ENCODE measurements around the gene NELFCD.
"Not testable (repeated sequence)": the region's sequence is repeated elsewhere in the genome, so short reads cannot be mapped to it uniquely, and the experiment has no call there.

The NELFCD gene

GRCh38 chr20:59033093-59033492, 52.0 kb downstream of the NELFCD start:
- Histone ChIP-seq H3K4me3 (ENCODE audit: insufficient read depth, low read depth, low read length) (no peak overlapping the region), H3K27me3 (ENCODE audit: control insufficient read depth, insufficient read depth, low read length, poor library complexity, severe bottlenecking) (no peaks in the 10 kb centered on the region), H3K4me1 (ENCODE audit: control insufficient read depth, insufficient read depth, low read length) (peaks cover 7% of the 10 kb centered on the region), H3K9me3 (ENCODE audit: control insufficient read depth, low read length) (no peaks in the 10 kb centered on the region), H3K36me3 (ENCODE audit: control insufficient read depth, insufficient read depth, low read length) (peaks cover 37% of the 10 kb centered on the region), H3K27ac (ENCODE audit: insufficient read depth, low read depth, low read length, poor library complexity, severe bottlenecking) (no peak overlapping the region)
- no CpG with 5 or more reads among the region's 1 CpG for WGBS, 2 experiments

DNA sequence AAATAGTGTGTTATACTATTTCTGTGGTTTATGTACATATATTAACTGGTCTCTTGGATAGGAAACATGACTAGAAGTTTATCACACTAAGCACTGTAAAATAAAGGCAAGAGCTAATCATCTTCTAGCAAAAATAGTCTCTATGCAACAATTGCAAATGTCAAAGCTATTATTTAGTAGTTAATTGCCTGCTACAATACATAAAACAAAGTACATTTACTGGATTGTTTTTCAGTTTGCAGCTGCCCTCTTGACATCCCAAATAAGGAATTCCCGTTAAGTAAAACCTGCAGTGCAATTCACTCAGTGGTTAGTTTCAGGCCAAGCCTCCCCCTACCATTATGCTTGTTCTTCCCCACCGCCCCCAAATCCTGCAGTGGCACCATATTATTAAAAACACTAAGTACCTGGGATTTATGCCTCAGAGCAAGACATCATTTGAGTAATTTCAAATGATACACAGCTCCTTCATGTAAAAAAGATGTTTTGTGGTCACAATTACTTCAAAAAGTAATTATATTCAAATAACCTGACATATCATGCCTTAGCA, 52.6 kb downstream of the NELFCD start:
- H3K4me3 ChIP-seq (ENCODE audit: insufficient read depth, low read depth, low read length) = no peak overlapping the region
- H3K36me3 ChIP-seq (ENCODE audit: control insufficient read depth, insufficient read depth, low read length) = peaks cover 32% of the 10 kb centered on the region
- no peaks in the 10 kb centered on the region for H3K9me3 ChIP-seq (ENCODE audit: control insufficient read depth, low read length)
- peaks cover 7% of the 10 kb centered on the region for H3K4me1 ChIP-seq (ENCODE audit: control insufficient read depth, insufficient read depth, low read length)
- H3K27me3 ChIP-seq (ENCODE audit: control insufficient read depth, insufficient read depth, low read length, poor library complexity, severe bottlenecking) = no peaks in the 10 kb centered on the region
- no peak overlapping the region for H3K27ac ChIP-seq (ENCODE audit: insufficient read depth, low read depth, low read length, poor library complexity, severe bottlenecking)
- 83 to 91% methylated on average over 2 of the region's 2 CpGs for WGBS, 2 experiments

DNA sequence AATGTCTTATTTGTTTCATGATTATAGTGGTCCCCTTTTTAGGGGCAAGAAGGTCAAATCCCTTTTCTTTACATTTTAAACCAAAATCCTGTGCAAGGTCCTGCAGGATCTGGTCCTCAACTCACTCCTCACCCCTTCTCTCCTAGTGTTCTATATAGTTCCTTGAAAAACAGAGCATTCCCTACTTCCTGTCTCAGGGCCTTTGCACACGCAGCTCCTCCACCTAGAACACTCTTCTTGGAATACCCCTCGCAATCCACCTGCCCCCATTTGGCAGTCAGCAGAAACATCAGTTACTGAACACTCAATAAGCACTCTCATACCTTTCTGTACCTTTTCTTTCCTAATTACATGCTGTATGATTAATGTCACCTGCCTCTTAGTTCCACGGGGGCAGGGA, 54.3 kb downstream of the NELFCD start:
- H3K36me3 ChIP-seq (ENCODE audit: control insufficient read depth, insufficient read depth, low read length) = peaks cover 19% of the 10 kb centered on the region

GRCh38 chr20:59037386-59037785, 56.3 kb downstream of the NELFCD start:
- Histone ChIP-seq H3K4me3 (ENCODE audit: insufficient read depth, low read depth, low read length) (no peak overlapping the region), H3K27ac (ENCODE audit: insufficient read depth, low read depth, low read length, poor library complexity, severe bottlenecking) (no peak overlapping the region), H3K27me3 (ENCODE audit: control insufficient read depth, insufficient read depth, low read length, poor library complexity, severe bottlenecking) (no peaks in the 10 kb centered on the region), H3K9me3 (ENCODE audit: control insufficient read depth, low read length) (no peaks in the 10 kb centered on the region), H3K4me1 (ENCODE audit: control insufficient read depth, insufficient read depth, low read length) (no peaks in the 10 kb centered on the region), H3K36me3 (ENCODE audit: control insufficient read depth, insufficient read depth, low read length) (peaks cover 19% of the 10 kb centered on the region)
- 93 to 96% methylated on average over 12 of the region's 12 CpGs for WGBS, 2 experiments

More for the DNA sequence above, 54.3 kb downstream of the NELFCD start:
- no peak overlapping the region for H3K4me3 ChIP-seq (ENCODE audit: insufficient read depth, low read depth, low read length)
- 93 to 94% methylated on average over 3 of the region's 3 CpGs for whole genome bisulfite sequencing, 2 experiments
- no peak overlapping the region for H3K27ac ChIP-seq (ENCODE audit: insufficient read depth, low read depth, low read length, poor library complexity, severe bottlenecking)
- H3K27me3 ChIP-seq (ENCODE audit: control insufficient read depth, insufficient read depth, low read length, poor library complexity, severe bottlenecking) = no peaks in the 10 kb centered on the region
- H3K9me3 ChIP-seq (ENCODE audit: control insufficient read depth, low read length) = no peaks in the 10 kb centered on the region
- peaks cover 7% of the 10 kb centered on the region for H3K4me1 ChIP-seq (ENCODE audit: control insufficient read depth, insufficient read depth, low read length)

GRCh38 chr20:59039233-59039632, 58.2 kb downstream of the NELFCD start:
- Histone ChIP-seq H3K36me3 (ENCODE audit: control insufficient read depth, insufficient read depth, low read length) (peaks cover 17% of the 10 kb centered on the region), H3K27ac (ENCODE audit: insufficient read depth, low read depth, low read length, poor library complexity, severe bottlenecking) (no peak overlapping the region), H3K9me3 (ENCODE audit: control insufficient read depth, low read length) (no peaks in the 10 kb centered on the region), H3K27me3 (ENCODE audit: control insufficient read depth, insufficient read depth, low read length, poor library complexity, severe bottlenecking) (no peaks in the 10 kb centered on the region), H3K4me1 (ENCODE audit: control insufficient read depth, insufficient read depth, low read length) (no peaks in the 10 kb centered on the region), H3K4me3 (ENCODE audit: insufficient read depth, low read depth, low read length) (no peak overlapping the region)
- 92 to 100% methylated on average over 1 of the region's 1 CpG for WGBS, 2 experiments

GRCh38 chr20:59040667-59041066, 59.6 kb downstream of the NELFCD start:
- Histone ChIP-seq H3K9me3 (ENCODE audit: control insufficient read depth, low read length) (no peaks in the 10 kb centered on the region), H3K36me3 (ENCODE audit: control insufficient read depth, insufficient read depth, low read length) (peaks cover 17% of the 10 kb centered on the region), H3K4me1 (ENCODE audit: control insufficient read depth, insufficient read depth, low read length) (no peaks in the 10 kb centered on the region), H3K4me3 (ENCODE audit: insufficient read depth, low read depth, low read length) (no peak overlapping the region), H3K27me3 (ENCODE audit: control insufficient read depth, insufficient read depth, low read length, poor library complexity, severe bottlenecking) (no peaks in the 10 kb centered on the region), H3K27ac (ENCODE audit: insufficient read depth, low read depth, low read length, poor library complexity, severe bottlenecking) (no peak overlapping the region)
- WGBS, 2 experiments = 94 to 96% methylated on average over 5 of the region's 5 CpGs

- H3K4me1 ChIP-seq (ENCODE audit: control insufficient read depth, insufficient read depth, low read length); H3K27me3 ChIP-seq (ENCODE audit: control insufficient read depth, insufficient read depth, low read length, poor library complexity, severe bottlenecking); H3K27ac ChIP-seq (ENCODE audit: insufficient read depth, low read depth, low read length, poor library complexity, severe bottlenecking); H3K9me3 ChIP-seq (ENCODE audit: control insufficient read depth, low read length); H3K36me3 ChIP-seq (ENCODE audit: control insufficient read depth, insufficient read depth, low read length): not testable (repeated sequence)
- peak overlapping the region; percentile 74 for H3K4me3 ChIP-seq (ENCODE audit: insufficient read depth, low read depth, low read length)
- 90 to 95% methylated on average over 16 of the region's 16 CpGs for WGBS, 2 experiments
Observed at GRCh38 chr20:59041487-59041886, 60.4 kb downstream of the NELFCD start.

DNA sequence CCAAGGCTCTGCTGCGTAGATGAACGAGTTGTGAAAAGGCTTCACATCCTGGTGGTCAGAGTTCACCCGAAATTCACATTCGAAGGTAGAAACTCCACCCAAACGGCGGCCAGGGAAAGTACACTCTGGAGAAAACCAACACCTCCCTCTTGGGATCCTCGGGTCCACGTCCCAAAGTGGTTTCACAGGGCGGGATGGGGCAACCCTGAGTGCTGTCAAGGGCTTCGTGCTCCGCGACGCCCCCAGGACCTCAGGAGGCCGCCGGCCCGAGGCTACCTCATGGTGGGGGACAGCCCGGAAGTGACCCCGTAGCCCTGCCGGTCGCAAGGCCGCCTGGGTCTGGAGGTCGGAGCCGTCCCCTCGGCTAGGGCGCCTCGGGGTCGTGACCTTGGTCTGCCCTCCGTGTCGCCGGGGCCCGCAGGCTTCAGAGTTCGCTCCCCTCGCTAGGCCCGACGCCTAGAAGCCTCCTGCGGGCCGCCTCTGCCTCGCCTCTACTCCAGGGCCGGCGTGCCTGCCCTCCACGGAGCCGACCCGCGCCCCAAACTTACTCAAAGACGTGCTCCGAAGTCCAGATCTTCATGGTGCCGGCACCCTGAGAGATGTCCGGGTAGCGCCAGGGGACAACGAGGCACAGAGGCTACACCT, 61.2 kb downstream of the NELFCD start, which contains the start of gene PRELID3B:
Gene PRELID3B, minus strand, starts transcription at position 636 of the 645 bp plus-strand sequence. Its CDS starts 56 bp downstream, at position 580.
- Histone ChIP-seq H3K4me1 (ENCODE audit: control insufficient read depth, insufficient read depth, low read length) (no peaks in the 10 kb centered on the region), H3K27me3 (ENCODE audit: control insufficient read depth, insufficient read depth, low read length, poor library complexity, severe bottlenecking) (no peaks in the 10 kb centered on the region), H3K9me3 (ENCODE audit: control insufficient read depth, low read length) (no peaks in the 10 kb centered on the region), H3K27ac (ENCODE audit: insufficient read depth, low read depth, low read length, poor library complexity, severe bottlenecking) (no peak within 1 kb of the TSS), H3K36me3 (ENCODE audit: control insufficient read depth, insufficient read depth, low read length) (peaks cover 8% of the 10 kb centered on the region), H3K4me3 (ENCODE audit: insufficient read depth, low read depth, low read length) (peak within 1 kb of the TSS; percentile 74)
- 9% methylated on average over 50 of the region's 50 CpGs for whole genome bisulfite sequencing, 2 experiments

GRCh38 chr20:59042796-59043631, 62.0 kb downstream of the NELFCD start:
- Histone ChIP-seq H3K4me3 (ENCODE audit: insufficient read depth, low read depth, low read length) (peak overlapping the region; percentile 74), H3K4me1 (ENCODE audit: control insufficient read depth, insufficient read depth, low read length) (no peaks in the 10 kb centered on the region), H3K27ac (ENCODE audit: insufficient read depth, low read depth, low read length, poor library complexity, severe bottlenecking) (no peak overlapping the region), H3K9me3 (ENCODE audit: control insufficient read depth, low read length) (no peaks in the 10 kb centered on the region), H3K27me3 (ENCODE audit: control insufficient read depth, insufficient read depth, low read length, poor library complexity, severe bottlenecking) (no peaks in the 10 kb centered on the region), H3K36me3 (ENCODE audit: control insufficient read depth, insufficient read depth, low read length) (peaks cover under 1% of the 10 kb centered on the region)
- WGBS, 2 experiments = 26 to 27% methylated on average over 66 of the region's 66 CpGs

DNA sequence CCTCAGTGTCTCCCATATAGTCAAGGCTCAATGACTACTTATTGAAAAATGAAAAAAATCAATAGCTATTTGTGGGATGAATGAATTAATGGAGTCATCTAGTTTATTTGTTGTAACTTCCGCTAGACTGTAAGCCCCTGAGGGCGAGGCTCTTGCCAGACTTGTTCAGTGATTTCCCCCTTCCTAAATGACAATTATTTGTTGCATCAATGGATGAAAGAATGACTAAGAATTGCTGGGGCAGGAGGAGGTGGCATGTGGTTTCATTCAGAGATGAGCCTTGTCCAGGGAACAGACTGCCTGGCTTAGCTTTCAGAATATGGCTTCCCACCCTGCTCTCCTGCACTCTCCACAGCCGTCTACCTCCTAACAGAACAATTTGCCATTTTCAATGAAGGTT, 62.6 kb downstream of the NELFCD start:
- Histone ChIP-seq H3K36me3 (ENCODE audit: control insufficient read depth, insufficient read depth, low read length) (no peaks in the 10 kb centered on the region), H3K4me1 (ENCODE audit: control insufficient read depth, insufficient read depth, low read length) (no peaks in the 10 kb centered on the region), H3K27me3 (ENCODE audit: control insufficient read depth, insufficient read depth, low read length, poor library complexity, severe bottlenecking) (no peaks in the 10 kb centered on the region), H3K9me3 (ENCODE audit: control insufficient read depth, low read length) (no peaks in the 10 kb centered on the region), H3K27ac (ENCODE audit: insufficient read depth, low read depth, low read length, poor library complexity, severe bottlenecking) (no peak overlapping the region), H3K4me3 (ENCODE audit: insufficient read depth, low read depth, low read length) (no peak overlapping the region)
- 88 to 94% methylated on average over 3 of the region's 3 CpGs for WGBS, 2 experiments
